ENCODE results near the gene PACRG.

- TF ChIP-seq EGR1 (IDR thresholded peaks at IDR 0.05) (no peak), TEAD4 (IDR thresholded peaks at IDR 0.05) (no peak), FOXM1 (IDR thresholded peaks at IDR 0.05; ENCODE audit: borderline replicate concordance, low read depth) (no peak), CREB1 (IDR thresholded peaks at IDR 0.05; ENCODE audit: low read depth) (no peak), TAF1 (IDR thresholded peaks at IDR 0.05; ENCODE audit: low read depth) (no peak), MAX (IDR thresholded peaks at IDR 0.05) (no peak), CEBPB (IDR thresholded peaks at IDR 0.05) (no peak), RAD21 (IDR thresholded peaks at IDR 0.05; ENCODE audit: low read depth) (no peak), EP300 (IDR thresholded peaks at IDR 0.05; ENCODE audit: borderline replicate concordance) (no peak), ZBTB7A (IDR thresholded peaks at IDR 0.05; ENCODE audit: low read depth) (no peak), NFIC (IDR thresholded peaks at IDR 0.05) (no peak), USF1 (IDR thresholded peaks at IDR 0.05) (no peak)
- TF ChIP-seq, protein P1, sequence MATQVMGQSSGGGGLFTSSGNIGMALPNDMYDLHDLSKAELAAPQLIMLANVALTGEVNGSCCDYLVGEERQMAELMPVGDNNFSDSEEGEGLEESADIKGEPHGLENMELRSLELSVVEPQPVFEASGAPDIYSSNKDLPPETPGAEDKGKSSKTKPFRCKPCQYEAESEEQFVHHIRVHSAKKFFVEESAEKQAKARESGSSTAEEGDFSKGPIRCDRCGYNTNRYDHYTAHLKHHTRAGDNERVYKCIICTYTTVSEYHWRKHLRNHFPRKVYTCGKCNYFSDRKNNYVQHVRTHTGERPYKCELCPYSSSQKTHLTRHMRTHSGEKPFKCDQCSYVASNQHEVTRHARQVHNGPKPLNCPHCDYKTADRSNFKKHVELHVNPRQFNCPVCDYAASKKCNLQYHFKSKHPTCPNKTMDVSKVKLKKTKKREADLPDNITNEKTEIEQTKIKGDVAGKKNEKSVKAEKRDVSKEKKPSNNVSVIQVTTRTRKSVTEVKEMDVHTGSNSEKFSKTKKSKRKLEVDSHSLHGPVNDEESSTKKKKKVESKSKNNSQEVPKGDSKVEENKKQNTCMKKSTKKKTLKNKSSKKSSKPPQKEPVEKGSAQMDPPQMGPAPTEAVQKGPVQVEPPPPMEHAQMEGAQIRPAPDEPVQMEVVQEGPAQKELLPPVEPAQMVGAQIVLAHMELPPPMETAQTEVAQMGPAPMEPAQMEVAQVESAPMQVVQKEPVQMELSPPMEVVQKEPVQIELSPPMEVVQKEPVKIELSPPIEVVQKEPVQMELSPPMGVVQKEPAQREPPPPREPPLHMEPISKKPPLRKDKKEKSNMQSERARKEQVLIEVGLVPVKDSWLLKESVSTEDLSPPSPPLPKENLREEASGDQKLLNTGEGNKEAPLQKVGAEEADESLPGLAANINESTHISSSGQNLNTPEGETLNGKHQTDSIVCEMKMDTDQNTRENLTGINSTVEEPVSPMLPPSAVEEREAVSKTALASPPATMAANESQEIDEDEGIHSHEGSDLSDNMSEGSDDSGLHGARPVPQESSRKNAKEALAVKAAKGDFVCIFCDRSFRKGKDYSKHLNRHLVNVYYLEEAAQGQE (IDR thresholded peaks at IDR 0.05; ENCODE audit: low read depth): no peak
These were observed 89.4 kb downstream of the PACRG start for GRCh38 chr6:162817196-162817595.

All from Ishikawa (cell line).